ENCODE results near the gene RMND1. TPM values are rescaled to one million over a fixed set of nuclear protein-coding genes. Genes with fewer than 3 reads are reported as not detected.

Gene RMND1
- polyA plus RNA-seq, 1 donor from 2014 or later = 35.3 TPM

DNA sequence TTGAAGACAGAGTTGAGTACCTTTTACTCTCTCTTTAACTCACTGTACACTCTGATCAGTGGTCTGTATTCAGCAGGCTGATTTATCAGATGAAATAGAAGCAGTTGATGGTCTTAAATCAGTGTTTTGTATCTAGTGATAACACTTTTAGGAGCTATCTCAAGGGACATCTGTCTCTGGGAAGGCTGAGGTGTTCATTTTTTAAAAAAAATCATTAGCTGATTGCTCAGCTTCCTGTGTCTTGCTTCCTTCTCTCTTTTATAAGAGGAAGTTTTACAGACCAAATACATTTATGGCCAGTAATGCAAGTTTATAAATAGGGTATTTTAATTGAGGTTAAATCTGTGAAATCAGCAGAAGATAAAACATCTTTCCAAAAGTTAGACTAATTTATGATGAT lies 29.9 kb upstream of the RMND1 start:
- no peaks in the 10 kb centered on the region for H3K9me2 ChIP-seq (ENCODE audit: insufficient read depth, low read length)
- no peaks in the 10 kb centered on the region for H3K79me2 ChIP-seq (replicated peaks; ENCODE audit: insufficient read depth, low read length)
- H3F3A ChIP-seq (ENCODE audit: insufficient read depth, low read length, poor library complexity, severe bottlenecking) = no peaks in the 10 kb centered on the region
- H3K4me3 ChIP-seq (ENCODE audit: low read length) = no peak overlapping the region
- no peak overlapping the region for H3K4me2 ChIP-seq (ENCODE audit: low read length)
- no peak overlapping the region for H2AFZ ChIP-seq (ENCODE audit: low read depth, low read length)
- H3K9me3 ChIP-seq (ENCODE audit: low read length) = no peaks in the 10 kb centered on the region
- H3K27ac ChIP-seq (ENCODE audit: low read length) = no peak overlapping the region
- no peak for TF ChIP-seq SMC3 (conservative IDR thresholded peaks at IDR 0.05; ENCODE audit: poor library complexity)
- no peaks in the 10 kb centered on the region for H4K20me1 ChIP-seq (ENCODE audit: insufficient read depth)
- H3K36me3 ChIP-seq (ENCODE audit: insufficient read depth, low read length) = no peaks in the 10 kb centered on the region
- H3K27me3 ChIP-seq (ENCODE audit: insufficient read depth, low read depth, low read length) = no peaks in the 10 kb centered on the region
- no peak overlapping the region for H3K9ac ChIP-seq (ENCODE audit: low read length)

DNA sequence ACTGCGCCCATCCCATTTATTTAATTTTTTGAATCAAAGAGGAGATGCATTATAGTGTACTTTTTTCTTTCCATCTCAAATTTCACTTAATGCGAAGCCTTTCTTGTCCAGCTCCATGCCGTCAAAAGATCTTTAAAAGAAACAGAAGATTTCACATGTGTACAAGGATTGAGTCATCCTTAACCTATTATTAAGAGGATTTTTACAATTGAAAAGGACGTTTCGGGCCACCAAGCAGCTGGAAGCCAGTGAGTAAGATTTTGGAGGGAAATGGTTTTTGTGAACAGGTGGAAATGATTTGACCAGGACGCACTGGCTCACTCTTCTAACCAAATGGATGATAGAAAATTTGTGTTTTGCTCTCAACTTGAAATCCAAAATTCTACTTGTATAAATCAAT lies 26.7 kb upstream of the RMND1 start:
- no peak overlapping the region for H3K9ac ChIP-seq (ENCODE audit: low read length)
- no peaks in the 10 kb centered on the region for H3K36me3 ChIP-seq (ENCODE audit: insufficient read depth, low read length)
- no peak overlapping the region for H3K4me2 ChIP-seq (ENCODE audit: low read length)
- no peaks in the 10 kb centered on the region for H3K79me2 ChIP-seq (replicated peaks; ENCODE audit: insufficient read depth, low read length)
- H3F3A ChIP-seq (ENCODE audit: insufficient read depth, low read length, poor library complexity, severe bottlenecking) = no peaks in the 10 kb centered on the region
- H3K27me3 ChIP-seq (ENCODE audit: insufficient read depth, low read depth, low read length) = no peaks in the 10 kb centered on the region
- no peak overlapping the region for H3K27ac ChIP-seq (ENCODE audit: low read length)
- H3K4me3 ChIP-seq (ENCODE audit: low read length) = no peak overlapping the region
- no peaks in the 10 kb centered on the region for H3K9me2 ChIP-seq (ENCODE audit: insufficient read depth, low read length)
- H3K9me3 ChIP-seq (ENCODE audit: low read length) = no peaks in the 10 kb centered on the region
- H2AFZ ChIP-seq (ENCODE audit: low read depth, low read length) = no peak overlapping the region
- TF ChIP-seq TAF1 (IDR thresholded peaks at IDR 0.05; ENCODE audit: low read depth) (no peak), EP300 (conservative IDR thresholded peaks at IDR 0.05; ENCODE audit: poor library complexity, severe bottlenecking) (no peak), EZH2 (IDR thresholded peaks at IDR 0.05; ENCODE audit: borderline replicate concordance, insufficient read depth, low read length, poor library complexity, severe bottlenecking) (no peak), RAD21 (conservative IDR thresholded peaks at IDR 0.05) (no peak), SMC3 (conservative IDR thresholded peaks at IDR 0.05; ENCODE audit: poor library complexity) (no peak), MXI1 (conservative IDR thresholded peaks at IDR 0.05; ENCODE audit: poor library complexity, severe bottlenecking) (no peak), POLR2AphosphoS5 (IDR thresholded peaks at IDR 0.05) (no peak)
- TF ChIP-seq, protein P1, sequence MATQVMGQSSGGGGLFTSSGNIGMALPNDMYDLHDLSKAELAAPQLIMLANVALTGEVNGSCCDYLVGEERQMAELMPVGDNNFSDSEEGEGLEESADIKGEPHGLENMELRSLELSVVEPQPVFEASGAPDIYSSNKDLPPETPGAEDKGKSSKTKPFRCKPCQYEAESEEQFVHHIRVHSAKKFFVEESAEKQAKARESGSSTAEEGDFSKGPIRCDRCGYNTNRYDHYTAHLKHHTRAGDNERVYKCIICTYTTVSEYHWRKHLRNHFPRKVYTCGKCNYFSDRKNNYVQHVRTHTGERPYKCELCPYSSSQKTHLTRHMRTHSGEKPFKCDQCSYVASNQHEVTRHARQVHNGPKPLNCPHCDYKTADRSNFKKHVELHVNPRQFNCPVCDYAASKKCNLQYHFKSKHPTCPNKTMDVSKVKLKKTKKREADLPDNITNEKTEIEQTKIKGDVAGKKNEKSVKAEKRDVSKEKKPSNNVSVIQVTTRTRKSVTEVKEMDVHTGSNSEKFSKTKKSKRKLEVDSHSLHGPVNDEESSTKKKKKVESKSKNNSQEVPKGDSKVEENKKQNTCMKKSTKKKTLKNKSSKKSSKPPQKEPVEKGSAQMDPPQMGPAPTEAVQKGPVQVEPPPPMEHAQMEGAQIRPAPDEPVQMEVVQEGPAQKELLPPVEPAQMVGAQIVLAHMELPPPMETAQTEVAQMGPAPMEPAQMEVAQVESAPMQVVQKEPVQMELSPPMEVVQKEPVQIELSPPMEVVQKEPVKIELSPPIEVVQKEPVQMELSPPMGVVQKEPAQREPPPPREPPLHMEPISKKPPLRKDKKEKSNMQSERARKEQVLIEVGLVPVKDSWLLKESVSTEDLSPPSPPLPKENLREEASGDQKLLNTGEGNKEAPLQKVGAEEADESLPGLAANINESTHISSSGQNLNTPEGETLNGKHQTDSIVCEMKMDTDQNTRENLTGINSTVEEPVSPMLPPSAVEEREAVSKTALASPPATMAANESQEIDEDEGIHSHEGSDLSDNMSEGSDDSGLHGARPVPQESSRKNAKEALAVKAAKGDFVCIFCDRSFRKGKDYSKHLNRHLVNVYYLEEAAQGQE (IDR thresholded peaks at IDR 0.05; ENCODE audit: borderline replicate concordance) = no peak
- TF ChIP-seq, protein P2, sequence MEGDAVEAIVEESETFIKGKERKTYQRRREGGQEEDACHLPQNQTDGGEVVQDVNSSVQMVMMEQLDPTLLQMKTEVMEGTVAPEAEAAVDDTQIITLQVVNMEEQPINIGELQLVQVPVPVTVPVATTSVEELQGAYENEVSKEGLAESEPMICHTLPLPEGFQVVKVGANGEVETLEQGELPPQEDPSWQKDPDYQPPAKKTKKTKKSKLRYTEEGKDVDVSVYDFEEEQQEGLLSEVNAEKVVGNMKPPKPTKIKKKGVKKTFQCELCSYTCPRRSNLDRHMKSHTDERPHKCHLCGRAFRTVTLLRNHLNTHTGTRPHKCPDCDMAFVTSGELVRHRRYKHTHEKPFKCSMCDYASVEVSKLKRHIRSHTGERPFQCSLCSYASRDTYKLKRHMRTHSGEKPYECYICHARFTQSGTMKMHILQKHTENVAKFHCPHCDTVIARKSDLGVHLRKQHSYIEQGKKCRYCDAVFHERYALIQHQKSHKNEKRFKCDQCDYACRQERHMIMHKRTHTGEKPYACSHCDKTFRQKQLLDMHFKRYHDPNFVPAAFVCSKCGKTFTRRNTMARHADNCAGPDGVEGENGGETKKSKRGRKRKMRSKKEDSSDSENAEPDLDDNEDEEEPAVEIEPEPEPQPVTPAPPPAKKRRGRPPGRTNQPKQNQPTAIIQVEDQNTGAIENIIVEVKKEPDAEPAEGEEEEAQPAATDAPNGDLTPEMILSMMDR (IDR thresholded peaks at IDR 0.05; ENCODE audit: poor library complexity, severe bottlenecking) = no peak
- no peaks in the 10 kb centered on the region for H4K20me1 ChIP-seq (ENCODE audit: insufficient read depth)

DNA sequence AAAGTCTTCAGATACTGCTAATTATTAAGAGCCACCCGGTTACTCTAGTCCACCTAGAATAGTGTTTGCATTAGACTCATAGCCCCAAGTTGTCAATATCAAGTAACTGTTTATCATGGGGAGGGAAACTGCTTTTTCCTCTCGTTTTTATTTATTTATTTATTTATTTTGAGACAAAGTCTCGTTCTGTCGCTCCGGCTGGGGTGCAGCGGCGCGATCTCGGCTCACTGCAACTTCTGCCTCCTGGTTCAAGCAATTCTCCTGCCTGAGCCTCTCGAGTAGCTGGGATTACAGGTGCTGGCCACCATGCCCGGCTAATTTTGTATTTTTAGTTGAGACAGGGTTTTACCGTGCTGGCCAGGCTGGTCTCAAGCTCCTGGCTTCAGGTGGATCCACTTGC lies 25.8 kb upstream of the RMND1 start:
- no peak overlapping the region for H3K4me3 ChIP-seq (ENCODE audit: low read length)
- no peaks in the 10 kb centered on the region for H3K9me3 ChIP-seq (ENCODE audit: low read length)
- H3K27ac ChIP-seq (ENCODE audit: low read length) = no peak overlapping the region
- H2AFZ ChIP-seq (ENCODE audit: low read depth, low read length) = no peak overlapping the region
- TF ChIP-seq, protein P1 (IDR thresholded peaks at IDR 0.05; ENCODE audit: borderline replicate concordance) = no peak
- TF ChIP-seq TAF1 (IDR thresholded peaks at IDR 0.05; ENCODE audit: low read depth) (no peak), MXI1 (conservative IDR thresholded peaks at IDR 0.05; ENCODE audit: poor library complexity, severe bottlenecking) (no peak), EZH2 (IDR thresholded peaks at IDR 0.05; ENCODE audit: borderline replicate concordance, insufficient read depth, low read length, poor library complexity, severe bottlenecking) (no peak), RAD21 (conservative IDR thresholded peaks at IDR 0.05) (no peak), SMC3 (conservative IDR thresholded peaks at IDR 0.05; ENCODE audit: poor library complexity) (no peak), EP300 (conservative IDR thresholded peaks at IDR 0.05; ENCODE audit: poor library complexity, severe bottlenecking) (no peak), POLR2AphosphoS5 (IDR thresholded peaks at IDR 0.05) (no peak)
- TF ChIP-seq, protein P2 (IDR thresholded peaks at IDR 0.05; ENCODE audit: poor library complexity, severe bottlenecking) = no peak
- no peaks in the 10 kb centered on the region for H3K27me3 ChIP-seq (ENCODE audit: insufficient read depth, low read depth, low read length)
- no peak overlapping the region for H3K4me2 ChIP-seq (ENCODE audit: low read length)
- no peaks in the 10 kb centered on the region for H3K9me2 ChIP-seq (ENCODE audit: insufficient read depth, low read length)
- H3K9ac ChIP-seq (ENCODE audit: low read length) = no peak overlapping the region
- no peaks in the 10 kb centered on the region for H3K79me2 ChIP-seq (replicated peaks; ENCODE audit: insufficient read depth, low read length)
- H3K36me3 ChIP-seq (ENCODE audit: insufficient read depth, low read length) = no peaks in the 10 kb centered on the region
- no peaks in the 10 kb centered on the region for H4K20me1 ChIP-seq (ENCODE audit: insufficient read depth)
- no peaks in the 10 kb centered on the region for H3F3A ChIP-seq (ENCODE audit: insufficient read depth, low read length, poor library complexity, severe bottlenecking)
